Prostate gland (tissue), 2 donors: ENCODE results near the gene NAA38.

Experiments used
- CTCF ChIP-seq, 4 experiments: fragments of 200-600 bp in 2 of 4; fragments of 450-650 bp in 2 of 4; sonication (generic) in 2 of 4; IDR thresholded peaks; 1 replicate in 3 of 4; 2 replicates in 1 of 4; pipeline ENCODE4 v1.5.1; 2016 to 2019; ENCODE audit warnings: antibody characterized with exemption in 4 of 4, mild to moderate bottlenecking in 2 of 4, moderate library complexity in 2 of 4
- POLR2A ChIP-seq: fragments of 450-650 bp; IDR thresholded peaks from one replicate; pipeline ENCODE4 v1.6.1; 2016; ENCODE audit warnings: antibody characterized with exemption, mild to moderate bottlenecking

- TF ChIP-seq CTCF (IDR thresholded peaks at IDR 0.05) (no peak), POLR2A (no peak)
These were observed 50.2 kb downstream of the NAA38 start for GRCh38 chr17:7807206-7807605.
